HG03432 (cell line): ENCODE results near the gene JAK3.
"Not testable (repeated sequence)": the region's sequence is repeated elsewhere in the genome, so short reads cannot be mapped to it uniquely, and the experiment has no call there.

Experiments
- ATAC-seq: cut with Tn5 transposase; IDR thresholded peaks from one replicate; pipeline ENCODE4 v1.9.1; 2021; ENCODE audit warnings: mild to moderate bottlenecking, moderate library complexity; ENCODE audit not compliant: unreplicated experiment

JAK3 gene

DNA sequence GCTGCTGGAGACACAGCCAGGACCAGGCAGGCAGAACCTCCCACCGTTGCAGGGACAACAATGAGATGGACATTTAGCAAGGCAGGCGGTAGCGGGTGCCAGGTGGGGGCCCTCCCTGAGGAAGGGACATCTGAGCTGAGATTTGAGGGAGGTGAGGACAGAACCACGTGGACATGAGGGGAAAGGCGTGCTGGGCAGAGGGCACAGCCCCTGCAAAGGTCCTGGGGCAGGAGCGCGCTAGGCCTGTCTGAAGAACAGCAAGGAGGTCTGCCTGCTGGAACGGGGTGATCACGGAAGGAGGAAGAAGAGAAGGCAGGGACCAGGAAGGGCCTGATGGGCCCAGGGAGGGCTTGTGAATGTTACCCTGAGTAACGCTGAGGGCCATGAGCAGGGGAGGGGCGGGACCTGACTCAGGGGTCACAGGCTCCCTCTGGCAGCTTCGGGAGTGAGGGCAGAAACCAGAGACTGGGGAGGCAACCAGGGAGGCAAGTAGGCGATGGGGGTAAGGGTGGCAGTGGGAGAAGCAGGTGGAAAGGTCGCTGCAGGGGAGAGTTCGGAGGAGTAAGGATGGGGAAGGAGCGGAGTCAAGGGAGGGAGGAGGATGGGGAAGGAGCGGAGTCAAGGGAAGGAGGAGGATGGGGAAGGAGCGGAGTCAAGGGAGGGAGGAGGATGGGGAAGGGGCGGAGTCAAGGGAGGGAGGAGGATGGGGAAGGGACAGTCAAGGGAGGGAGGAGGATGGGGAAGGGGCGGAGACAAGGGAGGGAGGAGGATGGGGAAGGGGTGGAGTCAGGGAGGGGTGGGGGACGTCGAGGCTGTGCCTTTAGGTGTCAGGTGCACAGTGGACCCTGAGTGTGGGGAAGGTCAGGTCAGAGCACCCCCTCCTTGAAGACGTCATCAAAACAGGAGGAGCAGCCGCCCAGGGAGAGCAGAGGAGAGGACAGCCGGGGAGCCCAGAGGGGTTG, 68.5 kb downstream of the JAK3 start:
- ATAC-seq, result no peak

GRCh38 chr19:17778251-17778967, 69.4 kb downstream of the JAK3 start:
- no peak for ATAC-seq

DNA sequence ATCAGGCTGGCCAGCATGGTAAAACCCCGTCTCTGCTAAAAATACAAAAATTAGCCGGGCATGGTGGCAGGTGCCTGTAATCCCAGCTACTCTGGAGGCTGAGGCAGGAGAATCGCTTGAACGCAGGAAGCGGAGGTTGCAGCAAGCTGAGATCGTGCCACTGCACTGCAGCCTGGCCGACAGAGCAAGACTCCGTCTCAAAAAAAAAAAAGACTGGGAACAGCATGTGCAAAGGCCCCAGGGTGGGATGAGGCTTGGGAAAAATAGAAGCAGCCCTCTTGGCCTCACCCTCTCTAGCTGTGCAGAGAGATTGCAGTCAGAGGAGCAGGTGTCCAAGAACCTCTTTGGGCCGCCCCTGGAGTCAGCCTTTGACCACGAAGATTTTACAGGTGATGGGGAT, 69.9 kb downstream of the JAK3 start:
- ATAC-seq, result not testable (repeated sequence)

DNA sequence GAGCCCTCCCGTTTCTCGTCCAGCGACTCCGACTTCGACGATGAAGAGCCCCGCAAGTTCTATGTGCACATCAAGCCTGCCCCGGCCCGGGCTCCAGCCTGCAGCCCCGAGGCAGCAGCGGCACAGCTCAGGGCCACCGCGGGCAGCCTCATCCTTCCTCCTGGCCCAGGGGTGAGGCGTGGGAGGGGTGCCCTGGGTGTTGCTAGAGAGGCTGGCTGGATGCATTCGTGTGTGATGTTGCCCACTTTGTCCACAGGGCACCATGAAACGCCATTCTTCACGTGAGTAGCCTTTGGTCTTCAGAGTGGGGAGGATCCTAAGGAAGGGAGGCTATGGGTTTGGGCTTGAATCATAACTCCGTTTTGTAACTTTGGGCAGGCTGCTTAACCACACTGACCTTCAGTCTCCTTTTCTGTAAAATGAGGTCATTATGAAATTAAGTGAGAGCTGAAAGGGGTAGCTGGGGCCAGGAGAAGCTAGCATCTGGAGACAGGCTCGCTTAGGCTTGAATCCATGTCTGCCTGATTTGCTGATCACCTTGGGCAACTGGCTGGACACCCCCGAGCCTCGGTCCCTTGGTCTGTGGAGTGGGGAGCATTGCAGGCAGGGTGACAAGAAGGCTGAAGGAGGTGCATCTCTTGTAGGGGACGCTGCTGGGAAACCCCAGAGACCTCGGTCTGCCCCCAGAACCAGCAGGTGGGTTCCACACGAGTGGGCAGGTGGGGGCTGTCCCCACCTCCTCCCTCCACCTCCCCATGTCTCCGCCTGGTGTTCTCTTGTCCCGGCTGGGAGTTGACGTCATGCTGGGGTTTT, 71.6 kb downstream of the JAK3 start:
- ATAC-seq, result peak; percentile 73

DNA sequence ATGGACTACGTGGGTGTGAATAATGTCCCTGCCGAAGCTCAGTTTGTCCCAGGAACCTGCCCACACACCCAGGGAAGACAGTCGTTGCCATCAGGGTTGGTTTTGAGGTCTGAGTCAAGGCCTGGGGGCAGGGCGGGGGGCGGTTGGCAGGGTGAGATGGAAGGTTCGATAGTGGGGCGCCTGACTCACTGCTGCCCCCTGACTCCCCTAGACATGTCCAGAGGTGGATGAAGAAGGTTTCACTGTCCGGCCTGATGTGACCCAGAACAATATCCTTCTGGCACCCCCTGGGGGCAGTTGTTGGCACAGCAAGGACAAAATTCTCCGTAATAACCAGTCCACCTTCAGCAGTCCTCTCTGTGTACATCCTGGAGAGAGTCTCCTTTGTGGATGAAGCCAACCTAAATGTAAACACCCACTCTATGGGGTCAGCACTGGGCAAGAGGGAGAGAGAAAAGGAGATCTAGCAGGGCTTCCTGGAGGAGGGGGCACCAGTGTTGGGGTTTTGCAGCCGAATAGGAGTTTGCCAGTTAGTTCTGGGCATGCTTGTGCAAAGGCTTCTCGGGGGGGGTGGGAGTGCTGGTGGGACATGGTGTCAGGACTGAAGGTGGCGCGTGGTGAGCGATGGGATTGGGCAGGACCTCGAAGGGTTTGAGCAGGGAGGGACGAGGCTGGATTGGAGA, 72.4 kb downstream of the JAK3 start:
- ATAC-seq, result no peak
